ENCODE data around the gene RBMS3.

GRCh38 chr3:29268651-29269050 is 12.2 kb upstream of the RBMS3 start:
- no peak for TF ChIP-seq CTCF (IDR thresholded peaks at IDR 0.05)
- TF ChIP-seq POLR2A (IDR thresholded peaks at IDR 0.05), result no peak
